Spinal cord (tissue), 10 donors: ENCODE data around the gene WDR18. TPM values are rescaled to one million over a fixed set of nuclear protein-coding genes. Genes with fewer than 3 reads are reported as not detected.
A peak's percentile ranks its signal among the peaks of the same experiment; 100 is the strongest.
"Not testable (repeated sequence)": the region's sequence is repeated elsewhere in the genome, so short reads cannot be mapped to it uniquely, and the experiment has no call there.

Experiments used
- DNase-seq, 6 donors: peaks; one replicate each; pipeline versions ENCODE4 v3.0.0 to v3.0.0-alpha.2; 2013 to 2015; ENCODE audit warnings: low spot score in 6 of 6, low read depth in 4 of 6
- H3K27ac ChIP-seq: one replicate; pipeline ENCODE4 v1.5.1; 2013; ENCODE audit warnings: low read depth, low read length, control low read depth
- H3K27me3 ChIP-seq: one replicate; pipeline ENCODE4 v1.6.1; 2013; ENCODE audit warnings: low read length; ENCODE audit not compliant: control insufficient read depth, insufficient read depth
- H3K36me3 ChIP-seq: one replicate; pipeline ENCODE4 v1.6.1; 2013; ENCODE audit warnings: low read length; ENCODE audit not compliant: control insufficient read depth, insufficient read depth
- H3K4me1 ChIP-seq: one replicate; pipeline ENCODE4 v1.6.1; 2013; ENCODE audit warnings: low read length; ENCODE audit not compliant: control insufficient read depth, insufficient read depth
- H3K4me3 ChIP-seq: one replicate; pipeline ENCODE4 v1.5.1; 2013; ENCODE audit warnings: low read depth, low read length, control low read depth
- H3K9me3 ChIP-seq: one replicate; pipeline ENCODE4 v1.6.1; 2013; ENCODE audit warnings: low read length; ENCODE audit not compliant: control insufficient read depth, insufficient read depth
- WGBS: methylation state at CpG from one replicate; pipeline ENCODE4 v1.1.5; 2013; ENCODE audit warnings: missing lambda C conversion rate; ENCODE audit not compliant: insufficient coverage; 5-methylcytosine and 5-hydroxymethylcytosine counted together
- polyA plus RNA-seq, 2 donors: library from polyadenylated mRNA; unstranded; fragments of 120-200 nt; gene quantifications; one replicate each; pipeline ENCODE4 v1.2.1, GENCODE V29; 2013; ENCODE audit not compliant: insufficient read length in 2 of 2
- total RNA-seq, 2 donors: library from RNA; depleted of rRNA in 1 of 2; stranded (reverse); fragments of 120-200 nt in 1 of 2; fragments of >200 nt in 1 of 2; gene quantifications; one replicate each; pipeline versions ENCODE4 v1.2.3 to v1.2.4, GENCODE V29; 2013 to 2014
- donor health status: healthy.

Gene WDR18
- total and polyA plus RNA-seq, 4 donors: 37.4 to 64.0 (median 50.0) TPM

GRCh38 chr19:956766-957440, 27.2 kb upstream of the WDR18 start:
- Histone ChIP-seq H3K9me3 (no peaks in the 10 kb centered on the region), H3K4me3 (no peak overlapping the region), H3K27me3 (no peaks in the 10 kb centered on the region), H3K27ac (no peak overlapping the region), H3K36me3 (peaks cover 53% of the 10 kb centered on the region), H3K4me1 (peaks cover 55% of the 10 kb centered on the region)
- DNase-seq: peak in 1 of 6 donors; percentile 29
- WGBS: 41% methylated on average over 16 of the region's 27 CpGs

- H3K27me3 ChIP-seq, H3K9me3 ChIP-seq, H3K4me3 ChIP-seq, DNase-seq, H3K27ac ChIP-seq: not testable (repeated sequence)
- peaks cover 54% of the 10 kb centered on the region for H3K36me3 ChIP-seq
- peaks cover 50% of the 10 kb centered on the region for H3K4me1 ChIP-seq
- 81% methylated on average over 4 of the region's 9 CpGs for WGBS
These were observed 26.6 kb upstream of the WDR18 start for GRCh38 chr19:957578-957977.

- Histone ChIP-seq H3K4me1 (peaks cover 34% of the 10 kb centered on the region), H3K36me3 (peaks cover 66% of the 10 kb centered on the region), H3K27ac (no peak overlapping the region), H3K9me3 (no peaks in the 10 kb centered on the region), H3K4me3 (no peak overlapping the region), H3K27me3 (no peaks in the 10 kb centered on the region)
- 96% methylated on average over 27 of the region's 36 CpGs for WGBS
- no peak for DNase-seq
These were observed 24.9 kb upstream of the WDR18 start for GRCh38 chr19:958967-959855.

GRCh38 chr19:960020-960419, 24.1 kb upstream of the WDR18 start:
- H3K9me3 ChIP-seq: no peaks in the 10 kb centered on the region
- no peak overlapping the region for H3K4me3 ChIP-seq
- no peaks in the 10 kb centered on the region for H3K27me3 ChIP-seq
- H3K27ac ChIP-seq: no peak overlapping the region
- WGBS: 77% methylated on average over 10 of the region's 12 CpGs
- no peak for DNase-seq
- H3K4me1 ChIP-seq: peaks cover 33% of the 10 kb centered on the region
- H3K36me3 ChIP-seq: peaks cover 70% of the 10 kb centered on the region

- 74% methylated on average over 8 of the region's 8 CpGs for WGBS
- Histone ChIP-seq H3K27me3 (no peaks in the 10 kb centered on the region), H3K9me3 (no peaks in the 10 kb centered on the region), H3K4me1 (peaks cover 28% of the 10 kb centered on the region), H3K27ac (no peak overlapping the region), H3K4me3 (no peak overlapping the region), H3K36me3 (peaks cover 68% of the 10 kb centered on the region)
- no peak for DNase-seq
These were observed 23.6 kb upstream of the WDR18 start for GRCh38 chr19:960601-960938.

- H3K4me1 ChIP-seq: peaks cover 13% of the 10 kb centered on the region
These were observed 22.1 kb upstream of the WDR18 start for GRCh38 chr19:961866-962620.

DNA sequence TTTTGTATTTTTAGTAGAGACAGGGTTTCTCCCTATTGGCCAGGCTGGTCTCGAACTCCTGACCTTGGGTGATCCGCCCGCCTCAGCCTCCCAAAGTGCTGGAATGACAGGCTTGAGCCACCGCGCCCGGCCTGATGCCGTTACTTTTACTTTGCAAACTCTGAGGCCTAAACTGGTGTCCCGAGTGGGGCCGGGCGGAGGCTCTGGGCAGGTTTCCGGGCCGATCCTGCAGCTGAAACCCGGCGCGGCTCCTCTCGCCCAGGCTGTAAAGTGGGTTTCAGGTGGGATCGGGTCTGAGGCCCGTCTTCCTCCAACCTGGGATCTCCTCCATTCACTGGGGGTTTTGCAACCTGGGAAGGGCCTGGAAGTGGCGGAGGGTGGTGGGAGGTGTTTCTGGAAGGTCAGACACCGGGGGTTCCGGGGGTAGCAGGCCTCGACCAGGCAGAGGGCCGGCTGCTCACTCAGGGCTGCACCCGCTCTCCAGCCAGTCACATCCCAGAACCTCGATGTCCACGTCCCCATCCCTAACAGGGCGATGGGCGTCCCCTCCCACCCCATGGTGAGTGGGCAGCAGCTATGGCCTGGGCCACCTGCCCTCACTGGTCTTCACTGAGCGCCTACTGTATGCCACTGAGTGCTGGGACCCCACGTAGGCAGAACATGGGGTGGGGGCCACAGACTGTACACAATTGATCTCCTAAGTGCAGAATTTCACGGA, 21.3 kb upstream of the WDR18 start:
- no peak for DNase-seq
- H3K4me3 ChIP-seq: no peak overlapping the region
- 84% methylated on average over 23 of the region's 31 CpGs for WGBS
- H3K27me3 ChIP-seq: no peaks in the 10 kb centered on the region
- no peaks in the 10 kb centered on the region for H3K9me3 ChIP-seq
- peaks cover 73% of the 10 kb centered on the region for H3K36me3 ChIP-seq
- no peak overlapping the region for H3K27ac ChIP-seq
- peaks cover 9% of the 10 kb centered on the region for H3K4me1 ChIP-seq

More at GRCh38 chr19:961866-962620, 22.1 kb upstream of the WDR18 start:
- whole genome bisulfite sequencing: 94% methylated on average over 2 of the region's 14 CpGs
- Histone ChIP-seq H3K36me3 (peaks cover 66% of the 10 kb centered on the region), H3K27me3 (no peaks in the 10 kb centered on the region), H3K27ac (no peak overlapping the region), H3K9me3 (no peaks in the 10 kb centered on the region), H3K4me3 (no peak overlapping the region)
- DNase-seq: no peak

DNA sequence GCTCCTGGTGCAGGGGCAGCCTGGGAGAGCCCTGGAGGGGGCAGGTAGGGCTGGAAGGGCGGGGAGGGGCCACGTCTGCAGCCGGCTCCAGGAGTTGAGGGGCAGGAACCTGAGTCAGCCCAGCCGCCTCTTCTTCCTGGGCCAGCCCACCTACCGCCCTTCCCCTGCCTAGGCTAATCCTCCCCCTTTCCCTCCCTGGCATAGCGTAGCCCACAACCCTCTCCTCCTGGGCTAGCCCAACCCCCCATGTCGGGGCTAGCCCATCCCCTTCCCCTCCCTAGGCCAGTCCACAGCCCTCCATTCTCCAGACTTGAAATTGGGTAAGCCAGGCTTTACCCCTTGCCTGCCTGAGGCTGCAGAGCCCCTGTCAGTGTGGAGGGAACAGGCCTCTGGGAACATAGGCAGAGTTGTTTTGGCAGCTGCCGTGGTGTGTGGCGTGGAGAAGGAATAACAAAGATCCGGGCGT, 20.6 kb upstream of the WDR18 start:
- no peak for DNase-seq
- Histone ChIP-seq H3K4me3 (no peak overlapping the region), H3K27me3 (no peaks in the 10 kb centered on the region), H3K36me3 (peaks cover 78% of the 10 kb centered on the region), H3K4me1 (peaks cover 9% of the 10 kb centered on the region), H3K27ac (no peak overlapping the region), H3K9me3 (no peaks in the 10 kb centered on the region)
- WGBS: 85% methylated on average over 11 of the region's 11 CpGs

GRCh38 chr19:964116-964520, 20.0 kb upstream of the WDR18 start:
- DNase-seq: no peak
- Histone ChIP-seq H3K27ac (no peak overlapping the region), H3K4me3 (no peak overlapping the region), H3K27me3 (no peaks in the 10 kb centered on the region), H3K4me1 (peaks cover 9% of the 10 kb centered on the region), H3K36me3 (peaks cover 80% of the 10 kb centered on the region), H3K9me3 (no peaks in the 10 kb centered on the region)
- 98% methylated on average over 16 of the region's 16 CpGs for WGBS
